Fibroblast of skin of left quadriceps (primary cell): ENCODE data around the gene PELI3.
A peak's percentile ranks its signal among the peaks of the same experiment; 100 is the strongest.

Source experiments
- DNase-seq, 2 experiments: peaks; one replicate each; pipeline ENCODE4 v3.0.0-alpha.2; 2013; ENCODE audit warnings: low read depth in 2 of 2

Gene PELI3

DNA sequence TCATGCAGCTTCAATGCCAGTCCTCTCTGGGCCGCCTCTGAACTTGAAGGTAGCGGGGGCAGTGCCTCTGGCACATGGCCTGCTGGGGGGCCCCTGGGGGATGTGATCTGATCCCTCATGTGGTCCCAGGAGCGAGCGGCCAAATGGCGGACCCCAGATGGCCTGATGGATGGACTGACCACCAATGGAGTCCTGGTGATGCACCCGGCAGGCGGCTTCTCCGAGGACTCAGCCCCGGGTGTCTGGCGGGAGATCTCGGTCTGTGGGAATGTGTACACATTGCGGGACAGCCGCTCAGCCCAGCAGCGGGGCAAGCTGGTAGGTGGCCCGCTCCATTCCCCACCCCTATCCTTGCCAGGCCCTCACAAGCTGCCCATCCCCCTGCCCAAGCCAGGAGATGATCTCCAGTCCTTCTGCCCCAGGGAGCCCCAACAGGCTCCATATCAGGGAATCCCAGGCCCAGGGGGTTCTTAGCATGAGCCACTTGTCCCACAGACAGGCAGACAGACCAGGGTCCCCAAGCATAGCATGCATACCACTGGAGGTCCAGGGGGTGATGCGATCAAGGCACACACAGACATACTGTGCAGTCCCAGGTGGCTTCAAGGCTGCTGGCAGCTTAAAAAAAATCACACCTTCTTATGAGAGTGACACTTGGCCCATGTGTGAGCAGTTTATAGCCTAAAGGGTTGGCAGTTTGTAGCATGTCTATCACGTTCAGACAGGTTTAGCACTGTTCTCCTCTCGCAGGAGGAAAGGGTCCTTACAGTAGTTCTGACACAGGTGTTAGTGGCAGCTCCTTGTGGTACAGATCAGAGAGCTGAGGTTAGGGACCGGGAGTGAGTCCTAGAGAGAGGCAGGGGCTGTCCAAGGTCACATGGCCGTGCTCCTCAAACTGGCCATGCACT lies 7.2 kb downstream of the PELI3 start:
- DNase-seq = no peak

DNA sequence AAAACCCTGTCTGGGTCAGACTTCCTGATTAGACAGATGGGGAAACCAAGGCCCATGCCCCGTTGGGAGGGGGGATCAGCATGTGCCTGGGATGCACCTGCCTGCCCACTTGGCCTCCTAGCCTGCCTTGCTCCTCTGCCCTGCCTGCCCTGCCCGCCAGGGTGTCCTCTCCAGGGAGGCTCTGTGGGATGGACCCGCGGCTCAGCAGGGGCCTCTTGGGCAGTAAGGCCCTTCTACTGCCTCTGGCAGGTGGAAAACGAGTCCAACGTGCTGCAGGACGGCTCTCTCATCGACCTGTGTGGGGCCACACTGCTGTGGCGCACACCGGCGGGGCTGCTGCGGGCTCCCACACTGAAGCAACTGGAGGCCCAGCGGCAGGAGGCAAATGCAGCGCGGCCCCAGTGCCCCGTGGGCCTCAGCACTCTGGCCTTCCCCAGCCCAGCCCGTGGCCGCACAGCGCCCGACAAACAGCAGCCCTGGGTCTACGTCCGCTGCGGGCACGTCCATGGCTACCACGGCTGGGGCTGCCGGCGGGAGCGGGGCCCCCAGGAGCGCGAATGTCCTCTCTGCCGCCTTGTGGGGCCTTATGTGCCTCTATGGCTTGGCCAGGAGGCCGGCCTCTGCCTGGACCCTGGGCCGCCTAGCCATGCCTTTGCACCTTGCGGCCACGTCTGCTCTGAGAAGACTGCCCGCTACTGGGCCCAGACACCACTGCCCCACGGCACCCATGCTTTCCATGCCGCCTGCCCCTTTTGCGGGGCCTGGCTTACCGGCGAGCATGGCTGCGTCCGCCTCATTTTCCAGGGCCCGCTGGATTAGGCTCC lies 8.9 kb downstream of the PELI3 start:
- DNase-seq = no peak

DNA sequence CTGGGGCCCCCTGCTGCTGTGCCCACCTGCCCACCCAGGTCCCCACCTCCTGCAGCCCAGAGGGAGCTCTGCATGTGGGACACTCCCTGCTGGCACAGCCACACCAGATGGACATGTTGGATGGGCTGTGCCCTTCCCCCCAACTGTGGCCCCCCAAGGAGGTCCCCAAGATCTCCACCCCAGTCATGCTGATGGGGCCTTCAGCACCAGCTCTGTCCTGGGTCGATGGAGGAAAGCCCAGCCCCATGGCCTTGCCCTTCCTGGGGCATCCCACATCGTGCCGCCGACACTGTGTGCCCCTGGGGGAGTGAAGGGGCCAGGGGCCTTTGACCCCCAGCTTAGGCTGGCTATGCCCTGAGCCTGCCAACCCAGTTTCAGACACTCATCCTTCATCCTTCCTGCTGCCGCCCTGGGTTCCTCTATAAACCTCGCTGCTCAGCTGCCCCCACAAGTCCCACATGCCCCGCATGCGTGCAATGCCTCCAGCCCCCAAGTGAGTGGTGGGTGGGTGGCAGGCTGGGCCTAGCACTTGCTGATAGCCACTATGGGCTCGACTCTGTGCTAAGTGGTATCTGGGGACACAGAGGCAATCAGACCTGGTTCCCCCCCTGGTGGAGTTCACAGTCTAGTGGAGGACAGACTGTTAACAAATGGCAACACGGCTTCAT lies 9.6 kb downstream of the PELI3 start:
- DNase-seq = no peak

- DNase-seq = no peak
Measured at GRCh38 chr11:66476841-66477251, 10.1 kb downstream of the PELI3 start.

- no peak for DNase-seq
Measured at GRCh38 chr11:66477263-66478201, 10.8 kb downstream of the PELI3 start.

DNA sequence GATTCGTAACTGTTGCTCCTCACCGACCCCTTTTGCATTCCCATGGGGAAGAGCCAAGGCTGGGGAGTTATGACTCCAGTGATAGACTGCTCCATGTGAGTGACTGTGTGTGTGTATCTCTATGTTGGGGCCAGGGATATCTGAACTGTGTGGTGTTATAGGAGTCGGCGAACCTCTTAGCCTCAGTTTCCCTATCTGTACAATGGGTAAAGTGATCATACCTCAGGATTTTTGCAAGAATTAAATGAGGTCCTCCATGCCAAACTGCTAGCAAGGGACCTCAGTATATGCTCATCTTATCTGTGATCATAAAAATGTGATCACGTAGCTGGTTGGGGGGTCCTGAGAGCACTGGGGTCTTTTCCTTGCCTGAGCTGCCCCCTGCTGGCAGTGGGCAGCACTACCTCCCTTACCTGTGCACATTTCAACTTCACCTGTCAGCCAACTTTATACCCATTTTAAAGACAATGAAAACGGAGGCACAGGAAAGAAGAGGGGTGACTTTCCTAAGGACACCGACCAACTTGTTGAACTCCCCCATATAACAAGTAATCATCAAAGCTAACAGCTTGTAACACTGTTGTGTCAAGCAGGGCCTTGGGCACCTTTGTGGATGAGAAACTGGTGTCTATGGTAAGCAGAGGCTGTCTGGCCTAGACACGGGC lies 12.2 kb downstream of the PELI3 start:
- DNase-seq = no peak

GRCh38 chr11:66479394-66480116 lies 12.8 kb downstream of the PELI3 start:
- DNase-seq = no peak

DNA sequence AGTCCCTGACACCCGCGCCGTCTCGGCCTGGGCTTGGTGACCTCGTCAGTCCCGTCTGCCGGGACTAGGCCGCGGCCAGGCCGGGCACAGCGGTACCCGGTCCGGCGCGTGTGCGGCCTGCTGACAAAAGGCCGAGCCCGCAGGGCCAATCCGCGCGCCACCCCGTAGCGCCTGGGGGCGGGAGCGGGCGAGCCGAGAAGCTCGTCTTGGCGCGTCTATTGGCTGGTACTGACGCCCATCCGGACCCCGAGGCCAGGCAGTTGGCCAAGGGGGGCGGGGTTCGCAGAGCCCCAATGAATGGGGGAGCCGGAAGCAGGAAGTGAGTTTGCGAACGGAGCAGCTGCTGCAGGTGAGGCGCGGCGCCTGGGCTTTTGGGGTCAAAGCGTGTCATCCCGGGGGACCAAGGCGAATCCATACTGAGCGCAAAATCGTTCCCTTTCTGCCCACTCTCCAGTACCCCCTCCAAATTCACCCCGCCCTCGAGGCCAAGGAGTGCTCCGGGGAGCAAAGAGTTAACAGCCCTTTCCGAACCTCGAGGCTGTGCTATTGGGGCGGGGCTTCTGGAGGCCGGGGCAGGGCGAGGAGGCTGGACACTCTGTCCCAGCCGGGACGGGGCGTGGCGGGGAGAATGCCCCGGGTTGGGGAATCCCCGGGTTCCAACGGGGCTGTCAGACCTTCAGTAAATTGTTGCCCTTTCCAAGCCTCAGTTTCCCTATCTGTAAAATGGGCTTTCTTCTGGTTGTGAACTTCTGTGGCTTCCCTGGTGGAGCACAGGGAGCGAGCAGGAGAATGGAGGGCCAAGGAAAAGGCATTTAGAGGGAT lies 13.6 kb downstream of the PELI3 start, which contains the start of gene DPP3:
Gene DPP3 (plus strand): TSS at position 318 of the 822 bp plus-strand sequence. CDS start 1,767 bp downstream, outside the sequence.
- peak; percentile 92 for DNase-seq

DNA sequence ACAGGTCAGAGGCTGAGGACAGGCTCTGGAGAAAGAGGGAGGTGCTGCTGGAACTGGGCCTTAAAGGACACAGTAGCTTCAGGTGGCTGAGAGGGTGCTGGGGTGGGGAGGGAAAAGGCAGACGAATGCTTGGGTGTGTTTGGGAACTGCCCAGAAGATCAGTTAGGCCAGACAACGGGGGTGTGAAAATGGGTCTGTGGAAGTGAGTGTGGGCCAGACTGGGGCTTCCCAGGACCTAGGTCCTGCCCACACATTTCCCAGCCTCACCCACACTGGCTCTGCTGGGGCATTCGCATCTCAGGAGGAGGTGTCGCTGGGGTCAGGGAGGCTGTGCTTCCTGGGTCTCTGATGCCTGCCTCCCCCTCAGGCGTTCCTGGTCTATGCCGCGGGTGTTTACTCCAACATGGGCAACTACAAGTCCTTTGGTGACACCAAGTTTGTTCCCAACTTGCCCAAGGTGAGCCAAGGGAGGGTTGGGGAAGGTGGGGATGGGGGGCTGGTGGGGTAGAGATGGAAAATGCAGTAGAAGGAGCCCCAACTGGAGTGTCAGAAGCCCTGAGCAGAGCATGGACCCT lies 18.2 kb downstream of the PELI3 start:
- no peak for DNase-seq

DNA sequence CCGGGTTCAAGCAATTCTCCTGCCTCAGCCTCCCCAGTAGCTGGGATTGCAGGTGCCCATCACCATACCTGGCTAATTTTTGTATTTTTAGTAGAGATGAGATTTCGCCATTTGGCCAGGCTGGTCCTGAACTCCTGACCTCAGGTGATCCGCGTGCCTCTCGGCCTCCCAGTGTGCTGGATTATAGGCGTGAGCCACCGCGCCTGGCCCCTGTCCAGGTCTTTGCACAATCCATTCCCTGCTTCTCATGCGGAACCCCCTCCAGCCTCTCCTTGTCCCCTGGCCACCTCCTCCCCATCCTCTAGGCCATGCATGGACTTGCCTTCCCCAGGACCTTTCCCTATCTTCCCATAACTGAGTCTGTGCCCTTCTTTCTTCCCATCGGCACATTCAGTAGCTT lies 22.3 kb downstream of the PELI3 start:
- no peak for DNase-seq

DNA sequence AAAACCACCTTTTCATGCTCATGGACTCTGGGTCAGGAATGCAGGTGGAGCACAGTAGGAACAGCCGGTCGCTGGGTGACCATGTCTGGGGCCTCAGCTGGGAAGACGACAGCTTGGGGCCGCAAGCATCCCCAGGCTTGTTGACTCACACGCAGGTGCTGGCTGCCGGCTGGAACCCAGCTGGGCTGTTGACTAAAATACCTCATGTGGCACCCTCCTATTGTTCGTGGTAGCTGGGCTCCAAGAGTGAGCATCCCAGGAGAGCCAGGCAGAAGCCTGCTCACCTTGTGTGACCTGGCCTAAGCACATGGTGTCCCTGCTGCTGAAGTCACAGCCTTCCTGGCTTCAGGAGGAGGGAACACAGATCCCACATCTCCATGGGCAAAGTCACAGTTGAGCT lies 22.9 kb downstream of the PELI3 start:
- DNase-seq = no peak

- DNase-seq = no peak
Measured at GRCh38 chr11:66491315-66491935, 24.7 kb downstream of the PELI3 start.

DNA sequence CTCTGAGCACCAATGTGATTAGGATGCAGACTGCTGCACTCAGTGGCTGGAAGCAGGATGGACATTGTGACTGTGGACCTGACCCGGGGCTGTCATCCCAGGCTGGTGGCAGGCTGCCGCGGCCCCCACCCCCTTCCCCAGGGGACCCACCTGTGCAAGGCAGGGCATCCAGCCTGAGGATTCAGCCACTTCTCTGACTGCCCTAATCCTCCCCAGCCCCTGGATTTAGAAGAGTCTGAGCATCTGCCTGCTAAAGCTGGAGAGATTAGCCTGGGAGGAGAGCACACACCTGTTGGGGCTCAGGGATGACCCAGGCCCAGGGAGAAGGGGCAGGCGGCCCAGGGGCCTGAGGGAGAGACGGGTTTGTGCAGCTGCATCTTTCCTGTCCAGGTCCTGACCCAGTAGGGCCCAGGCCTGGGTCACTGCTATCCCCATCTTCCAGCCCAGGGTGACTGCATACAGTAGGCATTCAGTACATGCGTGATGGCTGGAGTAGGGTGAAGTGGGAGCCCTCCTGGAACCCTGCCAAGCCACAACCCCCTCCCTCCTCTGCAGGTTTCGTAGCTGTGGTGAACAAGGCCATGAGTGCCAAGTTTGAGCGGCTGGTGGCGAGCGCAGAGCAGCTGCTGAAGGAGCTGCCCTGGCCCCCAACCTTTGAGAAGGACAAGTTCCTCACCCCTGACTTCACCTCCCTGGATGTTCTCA lies 25.6 kb downstream of the PELI3 start:
- DNase-seq = no peak

DNA sequence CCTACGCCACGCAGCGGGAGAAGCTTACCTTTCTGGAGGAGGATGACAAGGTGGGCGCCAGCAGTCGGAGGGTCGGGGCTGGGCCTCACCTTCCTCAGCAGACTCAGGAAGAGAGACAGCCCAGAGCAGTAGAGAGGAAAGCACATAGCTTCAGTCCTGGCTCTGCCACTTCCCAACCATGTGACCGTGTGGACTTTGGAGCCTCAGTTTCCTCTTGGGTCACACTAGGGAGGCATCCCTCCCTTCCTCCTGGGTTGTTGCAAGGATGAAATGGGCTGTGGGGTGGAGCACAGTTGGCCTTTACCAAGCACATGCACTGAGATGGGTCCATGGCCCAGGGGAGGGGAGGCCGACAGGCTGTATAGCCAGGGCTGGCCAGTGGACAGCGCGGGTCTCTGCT lies 26.4 kb downstream of the PELI3 start:
- no peak for DNase-seq

- no peak for DNase-seq
Measured at GRCh38 chr11:66494458-66494857, 27.8 kb downstream of the PELI3 start.

GRCh38 chr11:66494935-66495334 lies 28.2 kb downstream of the PELI3 start:
- DNase-seq = no peak

GRCh38 chr11:66495401-66495854 lies 28.7 kb downstream of the PELI3 start:
- no peak for DNase-seq
